GM18951 (cell line): ENCODE data around the gene PNN.
"Not testable (repeated sequence)": the region's sequence is repeated elsewhere in the genome, so short reads cannot be mapped to it uniquely, and the experiment has no call there.

Experiments
- POLR2A ChIP-seq: IDR thresholded peaks from 4 replicates; pipeline ENCODE4 v1.6.1; 2011; ENCODE audit warnings: mild to moderate bottlenecking; ENCODE audit not compliant: insufficient read length, insufficient read depth; ENCODE audit errors: extremely low read depth
- in situ Hi-C: fragments of 300-500 bp; cut with MboI; formaldehyde crosslinking; loops from one replicate; pipeline ENCODE4 v1.12.0; 2022; ENCODE audit warnings: low sequenced_read_pairs, mixed read lengths, inconsistent platforms; ENCODE audit not compliant: unreplicated experiment

PNN gene

DNA sequence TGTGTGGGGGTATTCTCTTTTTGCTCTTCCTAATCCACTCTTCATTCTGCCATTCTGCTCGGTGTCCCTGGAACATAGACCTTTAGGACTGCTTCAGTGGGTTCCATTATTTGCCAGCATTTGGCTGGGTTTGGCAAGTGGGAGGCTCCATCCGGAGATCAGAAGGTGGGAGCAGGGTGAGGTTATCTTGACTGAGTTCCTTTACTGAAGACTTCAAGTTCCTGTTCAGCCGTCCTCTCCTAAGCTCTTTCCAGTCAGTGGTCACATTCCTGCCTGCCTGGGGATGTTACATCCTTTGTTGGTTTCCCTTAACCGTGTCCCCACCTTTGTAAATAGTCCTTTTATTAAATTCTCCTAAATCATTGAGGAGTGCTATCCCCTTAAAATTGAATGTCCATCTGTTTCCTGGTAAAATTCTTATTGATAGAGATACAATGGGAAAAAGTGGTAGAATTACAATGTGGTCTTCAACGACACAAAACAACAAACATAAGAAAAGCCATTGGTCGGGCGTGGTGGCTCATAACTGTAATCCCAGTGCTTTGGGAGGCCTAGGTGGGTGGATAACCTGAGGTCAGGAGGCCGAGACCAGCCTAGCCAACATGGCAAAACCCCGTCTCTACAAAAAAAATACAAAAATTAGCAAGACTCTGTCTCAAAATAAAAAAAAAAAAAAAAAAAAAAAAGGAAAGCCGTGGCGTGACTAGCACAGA lies 53.6 kb downstream of the PNN start:
- in situ Hi-C loops, result no loop called here
- no peak for TF ChIP-seq POLR2A

DNA sequence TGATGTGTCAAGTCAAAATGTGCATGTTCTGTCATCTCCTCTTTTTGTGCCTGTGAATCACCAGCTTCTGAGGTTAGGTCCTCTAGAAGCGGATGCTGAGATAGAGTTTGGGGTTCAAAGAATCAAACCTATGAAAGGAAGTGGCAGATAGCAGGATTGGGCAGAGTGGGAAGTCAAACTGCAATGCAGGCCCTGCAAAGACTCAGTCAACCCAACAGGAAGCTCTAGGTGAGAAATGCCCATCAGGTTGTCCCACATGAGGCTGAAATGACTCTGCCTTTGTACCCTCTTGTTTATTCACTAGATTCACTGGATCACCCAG lies 54.1 kb downstream of the PNN start:
- TF ChIP-seq POLR2A, result no peak
- in situ Hi-C loops, result no loop called here

DNA sequence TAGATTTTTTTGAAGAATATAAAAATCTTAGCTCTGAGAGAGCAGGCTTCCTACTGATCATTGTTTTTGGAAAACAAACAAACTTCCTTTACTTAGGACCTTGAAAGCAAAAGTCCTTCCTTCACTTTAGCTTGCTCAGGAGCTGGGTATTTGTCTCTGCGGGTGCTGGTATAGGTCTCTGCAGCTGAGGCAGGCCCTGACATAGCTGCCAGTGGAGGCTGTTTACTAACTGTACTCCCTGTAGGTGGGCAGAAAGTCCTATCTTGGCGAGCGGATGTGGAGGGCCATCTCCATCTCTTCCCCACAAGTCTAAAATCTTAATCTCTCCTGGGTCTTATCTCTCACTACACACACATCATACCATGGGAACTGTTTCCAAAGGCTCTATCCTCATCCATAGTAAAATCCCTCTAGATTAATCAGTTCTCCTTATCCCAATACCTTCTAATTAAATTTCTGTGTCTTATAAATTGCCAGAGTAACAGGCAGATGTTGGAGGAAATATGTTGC lies 54.6 kb downstream of the PNN start:
- in situ Hi-C loops, result no loop called here
- TF ChIP-seq POLR2A, result no peak

DNA sequence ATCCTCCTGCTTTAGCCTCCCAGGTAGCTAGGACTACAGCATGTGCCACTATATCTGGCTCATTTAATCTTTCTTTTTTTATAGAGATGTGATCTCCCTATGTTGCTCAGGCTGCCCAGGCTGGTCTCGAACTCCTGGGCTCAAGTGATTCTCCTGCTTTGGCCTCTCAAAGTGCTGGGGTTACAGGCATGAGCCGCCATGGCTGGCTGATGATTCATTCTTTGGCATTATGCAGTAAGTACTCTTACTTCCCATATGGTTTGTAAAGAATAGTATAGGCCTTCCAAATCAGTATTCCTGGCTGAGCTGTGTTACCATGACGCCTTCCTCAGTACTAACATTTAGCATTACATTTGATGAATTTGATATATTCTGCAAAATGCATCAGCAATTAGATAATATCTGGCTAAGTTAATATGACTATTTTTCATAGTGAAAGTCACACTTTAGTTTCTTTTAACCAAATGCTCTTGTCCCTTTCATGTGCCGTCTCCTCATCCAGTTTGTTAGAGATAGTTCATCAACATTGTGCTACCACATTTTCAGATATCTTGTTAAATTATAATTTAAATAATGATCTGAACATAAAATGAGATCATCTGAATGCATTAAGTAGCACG lies 55.5 kb downstream of the PNN start:
- in situ Hi-C loops, result no loop called here
- TF ChIP-seq POLR2A, result no peak

DNA sequence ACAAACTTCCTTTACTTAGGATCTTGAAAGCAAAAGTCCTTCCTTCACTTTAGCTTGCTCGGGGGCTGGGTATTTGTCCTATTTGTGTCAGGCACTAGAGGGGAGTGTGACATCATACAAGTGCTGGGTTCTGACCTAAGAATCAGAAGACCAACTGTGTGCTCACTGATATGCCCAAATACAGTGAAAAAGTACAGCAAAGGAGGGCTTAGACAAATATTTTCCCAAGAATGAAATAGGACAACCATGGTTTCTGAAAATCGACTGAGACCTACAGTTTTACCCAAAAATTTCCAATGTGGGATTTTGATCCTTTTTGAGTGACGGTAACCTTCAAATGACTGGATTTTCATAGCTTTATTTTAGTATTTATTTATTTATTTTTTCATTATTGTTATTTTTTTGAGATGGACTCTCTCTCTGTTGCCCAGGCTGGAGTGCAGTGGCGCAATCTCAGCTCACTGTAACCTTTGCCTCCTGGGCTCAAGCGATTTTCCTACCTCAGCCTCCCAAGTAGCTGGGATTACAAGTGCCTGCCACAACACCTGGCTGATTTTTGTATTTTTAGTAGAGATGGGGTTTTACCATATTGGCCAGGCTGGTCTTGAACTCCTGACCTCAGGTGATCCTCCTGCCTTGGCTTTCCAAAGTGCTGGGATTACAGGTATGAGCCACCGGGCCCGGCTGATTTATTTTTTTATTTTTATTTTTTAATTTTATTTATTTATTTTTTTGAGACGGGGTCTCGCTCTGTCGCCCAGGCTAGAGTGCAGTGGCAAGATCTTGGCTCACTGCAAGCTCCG lies 56.9 kb downstream of the PNN start:
- in situ Hi-C loops, result not testable (repeated sequence)
